Chondrocyte (in vitro differentiated cells): ENCODE data around the gene CHRNA1. TPM values are rescaled to one million over a fixed set of nuclear protein-coding genes. Genes with fewer than 3 reads are reported as not detected.

Experiments used
- DNase-seq: peaks from one replicate; pipeline ENCODE4 v3.0.0; 2021; ENCODE audit warnings: mixed read lengths, low spot score
- H3K27ac Mint-ChIP-seq: one replicate; pipeline ENCODE4 v1.8.0; 2021; ENCODE audit warnings: mild to moderate bottlenecking, moderate library complexity, mixed read lengths; ENCODE audit not compliant: unreplicated experiment
- H3K27me3 Mint-ChIP-seq: 2 replicates; pipeline ENCODE4 v1.8.0; 2021; ENCODE audit warnings: low read depth, mixed read lengths
- H3K36me3 Mint-ChIP-seq: 2 replicates; pipeline ENCODE4 v1.8.0; 2021; ENCODE audit warnings: low read depth, mixed read lengths
- H3K4me1 Mint-ChIP-seq: 2 replicates; pipeline ENCODE4 v1.8.0; 2021; ENCODE audit warnings: low read depth, mild to moderate bottlenecking, mixed read lengths
- H3K4me3 Mint-ChIP-seq: one replicate; pipeline ENCODE4 v1.8.0; 2021; ENCODE audit warnings: mild to moderate bottlenecking, moderate library complexity, mixed read lengths; ENCODE audit not compliant: unreplicated experiment
- H3K9me3 Mint-ChIP-seq: 2 replicates; pipeline ENCODE4 v1.8.0; 2021; ENCODE audit warnings: low read depth, mixed read lengths
- CTCF ChIP-seq: fragments of 200-600 bp; sonication (generic); IDR thresholded peaks from 2 replicates; pipeline ENCODE4 v1.5.0; 2021; ENCODE audit warnings: antibody characterized with exemption, mild to moderate bottlenecking, moderate library complexity
- total RNA-seq: library from RNA; stranded (reverse); gene quantifications from 3 replicates; pipeline ENCODE4 v1.2.1, GENCODE V29; 2021

CHRNA1 gene
- total RNA-seq, 1 donor from 2014 or later, result 0.30 TPM

GRCh38 chr2:174787487-174788205 is 23.4 kb upstream of the CHRNA1 start:
- Mint-ChIP-seq H3K27me3 (no peaks in the 10 kb centered on the region), H3K36me3 (no peaks in the 10 kb centered on the region), H3K4me1 (peaks cover 52% of the 10 kb centered on the region), H3K4me3 (no peak overlapping the region), H3K27ac (peak overlapping the region; percentile 93), H3K9me3 (no peaks in the 10 kb centered on the region)
- DNase-seq, result no peak
- TF ChIP-seq CTCF, result no peak

- no peak for TF ChIP-seq CTCF
- peak overlapping the region; percentile 93 for H3K27ac Mint-ChIP-seq
- no peak overlapping the region for H3K4me3 Mint-ChIP-seq
- no peak for DNase-seq
- H3K27me3 Mint-ChIP-seq, result no peaks in the 10 kb centered on the region
- H3K9me3 Mint-ChIP-seq, result no peaks in the 10 kb centered on the region
- H3K4me1 Mint-ChIP-seq, result peaks cover 64% of the 10 kb centered on the region
- H3K36me3 Mint-ChIP-seq, result no peaks in the 10 kb centered on the region
Observed at GRCh38 chr2:174786066-174786725, 21.9 kb upstream of the CHRNA1 start.

- no peak for TF ChIP-seq CTCF
- Mint-ChIP-seq H3K4me3 (no peak overlapping the region), H3K27me3 (no peaks in the 10 kb centered on the region), H3K9me3 (no peaks in the 10 kb centered on the region), H3K36me3 (no peaks in the 10 kb centered on the region), H3K27ac (peak overlapping the region; percentile 93), H3K4me1 (peaks cover 69% of the 10 kb centered on the region)
- no peak for DNase-seq
Observed at GRCh38 chr2:174785481-174785880, 21.2 kb upstream of the CHRNA1 start.

DNA sequence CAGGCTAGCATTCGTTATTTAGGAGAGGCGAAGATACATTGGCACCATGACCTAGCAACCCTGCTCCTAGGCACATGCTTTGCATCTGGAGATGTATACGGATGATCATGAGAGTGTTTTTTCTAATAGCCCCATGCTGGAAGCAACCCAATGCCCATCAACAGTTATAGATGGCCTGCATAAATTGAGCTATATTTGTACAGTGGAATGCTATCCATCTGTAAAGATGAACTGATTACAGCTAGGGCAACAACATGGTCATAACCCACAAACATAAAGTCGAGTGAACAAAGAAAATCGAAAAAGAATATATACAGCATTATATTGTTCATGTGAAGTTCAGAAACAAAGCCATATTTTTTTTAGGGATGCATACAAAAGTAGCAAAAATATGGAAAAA is 20.6 kb upstream of the CHRNA1 start:
- no peaks in the 10 kb centered on the region for H3K9me3 Mint-ChIP-seq
- H3K4me3 Mint-ChIP-seq, result no peak overlapping the region
- no peaks in the 10 kb centered on the region for H3K36me3 Mint-ChIP-seq
- DNase-seq, result no peak
- H3K27ac Mint-ChIP-seq, result no peak overlapping the region
- H3K27me3 Mint-ChIP-seq, result no peaks in the 10 kb centered on the region
- H3K4me1 Mint-ChIP-seq, result peaks cover 72% of the 10 kb centered on the region
- no peak for TF ChIP-seq CTCF

GRCh38 chr2:174784316-174784715 is 20.0 kb upstream of the CHRNA1 start:
- TF ChIP-seq CTCF, result no peak
- no peak for DNase-seq
- no peaks in the 10 kb centered on the region for H3K27me3 Mint-ChIP-seq
- H3K27ac Mint-ChIP-seq, result no peak overlapping the region
- H3K4me1 Mint-ChIP-seq, result peaks cover 72% of the 10 kb centered on the region
- no peaks in the 10 kb centered on the region for H3K9me3 Mint-ChIP-seq
- no peaks in the 10 kb centered on the region for H3K36me3 Mint-ChIP-seq
- H3K4me3 Mint-ChIP-seq, result no peak overlapping the region
